Fibroblast of mammary gland (primary cell): ENCODE measurements around the gene VPS26A.

Experiments
- DNase-seq: peaks from one replicate; pipeline ENCODE4 v3.0.0-alpha.2; 2010; ENCODE audit warnings: low read depth
- H3K4me3 ChIP-seq: 2 replicates; pipeline ENCODE4 v1.5.1; 2011; ENCODE audit warnings: low read depth, mild to moderate bottlenecking, low read length, moderate library complexity; ENCODE audit not compliant: control insufficient read depth
- CTCF ChIP-seq: conservative IDR thresholded peaks from 2 replicates; pipeline ENCODE4 v1.5.1; 2011; ENCODE audit warnings: low read depth, low read length, inconsistent platforms; ENCODE audit not compliant: control insufficient read depth, insufficient read depth

VPS26A gene

GRCh38 chr10:69101451-69102095, 22.4 kb upstream of the VPS26A start:
- H3K4me3 ChIP-seq: no peak overlapping the region
- DNase-seq: peak; percentile 80
- no peak for TF ChIP-seq CTCF

GRCh38 chr10:69102440-69102839, 21.5 kb upstream of the VPS26A start:
- no peak for DNase-seq
- H3K4me3 ChIP-seq: no peak overlapping the region
- TF ChIP-seq CTCF: no peak

GRCh38 chr10:69103784-69104183, 20.2 kb upstream of the VPS26A start:
- no peak for TF ChIP-seq CTCF
- no peak for DNase-seq

GRCh38 chr10:69104994-69105790, 18.8 kb upstream of the VPS26A start:
- TF ChIP-seq CTCF: no peak
- DNase-seq: no peak
- H3K4me3 ChIP-seq: no peak overlapping the region

More at GRCh38 chr10:69103784-69104183, 20.2 kb upstream of the VPS26A start:
- no peak overlapping the region for H3K4me3 ChIP-seq

GRCh38 chr10:69107176-69107490, 16.8 kb upstream of the VPS26A start:
- H3K4me3 ChIP-seq: no peak overlapping the region
- no peak for DNase-seq
- no peak for TF ChIP-seq CTCF

GRCh38 chr10:69107699-69108098, 16.3 kb upstream of the VPS26A start:
- DNase-seq: no peak
- H3K4me3 ChIP-seq: no peak overlapping the region
- TF ChIP-seq CTCF: no peak
